Hepatocyte (in vitro differentiated cells): Measurements from ENCODE around the gene DNAAF1. TPM values are rescaled to one million over a fixed set of nuclear protein-coding genes. Genes with fewer than 3 reads are reported as not detected.

Experiments used
- DNase-seq: peaks from one replicate; pipeline ENCODE4 v3.0.0-alpha.2; 2016; ENCODE audit warnings: low spot score
- H2AFZ ChIP-seq: fragments of 200-600 bp; sonication (generic); 2 replicates; pipeline ENCODE4 v1.6.0; 2016; ENCODE audit warnings: antibody characterized with exemption, mild to moderate bottlenecking
- H3K27ac ChIP-seq: fragments of 200-600 bp; sonication (generic); 2 replicates; pipeline ENCODE4 v1.5.1; 2016; ENCODE audit warnings: mild to moderate bottlenecking
- H3K27me3 ChIP-seq: fragments of 200-600 bp; sonication (generic); 2 replicates; pipeline ENCODE4 v1.6.1; 2016
- H3K36me3 ChIP-seq: fragments of 200-600 bp; sonication (generic); replicated peaks from 2 replicates; pipeline ENCODE4 v1.5.1; 2016; ENCODE audit warnings: low read depth; ENCODE audit not compliant: insufficient read depth
- H3K4me1 ChIP-seq: fragments of 200-600 bp; sonication (generic); 2 replicates; pipeline ENCODE4 v1.5.1; 2016; ENCODE audit warnings: mild to moderate bottlenecking, moderate library complexity; ENCODE audit not compliant: insufficient read depth
- H3K4me2 ChIP-seq: fragments of 200-600 bp; sonication (generic); 2 replicates; pipeline ENCODE4 v1.6.0; 2016
- H3K4me3 ChIP-seq: fragments of 200-600 bp; sonication (generic); 2 replicates; pipeline ENCODE4 v1.5.1; 2016; ENCODE audit warnings: mild to moderate bottlenecking
- H3K79me2 ChIP-seq: fragments of 200-600 bp; sonication (generic); 2 replicates; pipeline ENCODE4 v1.6.0; 2017; ENCODE audit warnings: mild to moderate bottlenecking
- H3K9me2 ChIP-seq: fragments of 200-600 bp; sonication (generic); replicated peaks from 2 replicates; pipeline ENCODE4 v1.6.0; 2017; ENCODE audit warnings: mild to moderate bottlenecking; ENCODE audit not compliant: insufficient read depth
- H3K9me3 ChIP-seq: fragments of 200-600 bp; sonication (generic); 2 replicates; pipeline ENCODE4 v1.5.1; 2016; ENCODE audit warnings: low read depth, mild to moderate bottlenecking
- H4K20me1 ChIP-seq: fragments of 200-600 bp; sonication (generic); 2 replicates; pipeline ENCODE4 v1.6.0; 2016; ENCODE audit warnings: mild to moderate bottlenecking; ENCODE audit not compliant: insufficient read depth, poor library complexity, severe bottlenecking
- EZH2 ChIP-seq: fragments of 200-600 bp; sonication (generic); IDR thresholded peaks from 2 replicates; pipeline ENCODE4 v1.6.1; 2016; ENCODE audit warnings: antibody characterized with exemption, mild to moderate bottlenecking, borderline replicate concordance
- EZH2phosphoT487 ChIP-seq: fragments of 200-600 bp; sonication (generic); IDR thresholded peaks from one replicate; pipeline ENCODE4 v1.6.1; 2018; ENCODE audit warnings: antibody characterized with exemption, mild to moderate bottlenecking, low read depth, moderate library complexity; ENCODE audit not compliant: unreplicated experiment, severe bottlenecking
- WGBS: methylation state at CpG from one replicate; pipeline ENCODE4 v1.1.6; 2016; ENCODE audit warnings: low lambda C conversion rate; ENCODE audit errors: missing lambda C conversion rate; 5-methylcytosine and 5-hydroxymethylcytosine counted together
- polyA plus RNA-seq: library from polyadenylated mRNA; unstranded; fragments of >200 nt; fragmentation: Nextera tagmentation; extraction: Ambion mirVana; gene quantifications from 2 replicates; pipeline ENCODE4 v1.2.1, GENCODE V29; 2016
- total RNA-seq: library from RNA; depleted of rRNA; stranded (reverse); fragments of >200 nt; gene quantifications from 2 replicates; pipeline ENCODE4 v1.2.3, GENCODE V29; 2014
- TF ChIP-seq, protein P1 (sequence below): fragments of 200-600 bp; sonication (generic); IDR thresholded peaks from 2 replicates; pipeline ENCODE4 v1.5.1; 2016; ENCODE audit warnings: antibody characterized with exemption, mild to moderate bottlenecking; ENCODE audit not compliant: poor library complexity

The DNAAF1 gene
- total and polyA plus RNA-seq, 2 experiments from 2014 or later, result 0.13 to 0.31 TPM

DNA sequence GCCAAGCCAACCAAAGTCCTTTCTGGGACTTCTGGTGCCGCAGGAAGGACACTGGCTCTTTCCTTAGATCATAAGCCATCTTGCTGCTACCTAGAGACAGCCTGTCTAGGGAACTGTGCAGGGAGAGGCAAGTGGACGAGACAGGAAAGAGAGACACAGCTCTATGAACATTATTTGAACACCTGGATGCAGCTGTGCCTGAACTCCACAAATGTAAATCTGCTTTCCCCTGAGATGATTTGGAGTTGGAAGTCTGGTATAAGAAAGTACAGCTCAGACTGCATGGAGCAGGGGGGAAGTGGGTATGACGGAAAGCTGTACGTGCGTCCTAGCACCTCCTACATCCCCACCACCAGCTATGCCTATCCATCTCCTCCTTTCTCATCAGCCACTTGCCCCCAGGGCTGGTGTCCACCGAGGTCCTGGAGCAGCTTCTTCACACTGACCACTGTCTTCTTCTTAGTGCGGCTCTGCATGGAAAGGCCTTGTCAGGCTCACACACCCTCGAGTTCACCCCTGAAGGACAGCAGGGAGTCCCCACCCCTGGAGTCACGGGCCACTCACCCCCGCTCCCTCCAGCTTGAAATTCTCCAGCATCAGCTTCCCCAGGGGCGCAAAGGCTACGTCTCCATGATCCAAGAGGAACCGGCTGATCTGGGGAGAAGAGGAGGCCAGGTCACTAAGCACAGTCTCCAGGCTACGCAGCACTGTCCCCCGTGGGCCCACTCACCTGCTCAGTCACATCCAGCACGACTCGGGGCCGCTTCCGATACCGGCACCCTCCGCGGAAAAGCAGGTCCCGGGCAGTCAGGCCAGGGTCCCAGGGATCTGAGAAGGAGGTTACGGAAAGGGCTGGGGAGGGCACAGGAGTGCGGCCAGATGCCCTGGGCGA, 37.8 kb downstream of the DNAAF1 start:
- H4K20me1 ChIP-seq, result no peaks in the 10 kb centered on the region
- no peak overlapping the region for H3K4me3 ChIP-seq
- H3K9me2 ChIP-seq, result no peaks in the 10 kb centered on the region
- H3K27me3 ChIP-seq, result no peaks in the 10 kb centered on the region
- peaks cover 27% of the 10 kb centered on the region for H3K79me2 ChIP-seq
- WGBS, result 98% methylated on average over 25 of the region's 26 CpGs
- no peak overlapping the region for H2AFZ ChIP-seq
- no peak overlapping the region for H3K27ac ChIP-seq
- TF ChIP-seq EZH2phosphoT487, result no peak
- TF ChIP-seq, protein P1, sequence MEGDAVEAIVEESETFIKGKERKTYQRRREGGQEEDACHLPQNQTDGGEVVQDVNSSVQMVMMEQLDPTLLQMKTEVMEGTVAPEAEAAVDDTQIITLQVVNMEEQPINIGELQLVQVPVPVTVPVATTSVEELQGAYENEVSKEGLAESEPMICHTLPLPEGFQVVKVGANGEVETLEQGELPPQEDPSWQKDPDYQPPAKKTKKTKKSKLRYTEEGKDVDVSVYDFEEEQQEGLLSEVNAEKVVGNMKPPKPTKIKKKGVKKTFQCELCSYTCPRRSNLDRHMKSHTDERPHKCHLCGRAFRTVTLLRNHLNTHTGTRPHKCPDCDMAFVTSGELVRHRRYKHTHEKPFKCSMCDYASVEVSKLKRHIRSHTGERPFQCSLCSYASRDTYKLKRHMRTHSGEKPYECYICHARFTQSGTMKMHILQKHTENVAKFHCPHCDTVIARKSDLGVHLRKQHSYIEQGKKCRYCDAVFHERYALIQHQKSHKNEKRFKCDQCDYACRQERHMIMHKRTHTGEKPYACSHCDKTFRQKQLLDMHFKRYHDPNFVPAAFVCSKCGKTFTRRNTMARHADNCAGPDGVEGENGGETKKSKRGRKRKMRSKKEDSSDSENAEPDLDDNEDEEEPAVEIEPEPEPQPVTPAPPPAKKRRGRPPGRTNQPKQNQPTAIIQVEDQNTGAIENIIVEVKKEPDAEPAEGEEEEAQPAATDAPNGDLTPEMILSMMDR, result no peak
- no peak for TF ChIP-seq EZH2
- H3K36me3 ChIP-seq, result no peaks in the 10 kb centered on the region
- DNase-seq, result no peak
- no peaks in the 10 kb centered on the region for H3K9me3 ChIP-seq
- no peak overlapping the region for H3K4me2 ChIP-seq
- H3K4me1 ChIP-seq, result peaks cover 3% of the 10 kb centered on the region

DNA sequence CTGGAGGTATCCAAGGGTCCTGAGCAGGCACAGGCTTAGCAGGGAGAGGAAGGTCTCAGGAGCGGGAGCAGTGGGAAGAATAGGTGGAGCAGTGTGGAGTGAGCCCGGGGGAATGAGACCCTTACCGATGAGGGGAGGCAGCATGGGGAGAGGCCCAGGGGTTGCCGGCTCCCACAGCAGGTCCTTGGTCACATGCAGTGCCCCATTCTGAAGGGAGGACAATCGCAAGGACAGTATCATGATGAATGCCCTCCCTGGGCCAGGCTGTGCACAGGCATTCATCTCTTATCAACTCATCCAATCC, 38.4 kb downstream of the DNAAF1 start:
- TF ChIP-seq EZH2phosphoT487 (no peak), EZH2 (no peak)
- TF ChIP-seq, protein P1, result no peak
- Histone ChIP-seq H3K79me2 (peaks cover 27% of the 10 kb centered on the region), H3K4me1 (peaks cover 3% of the 10 kb centered on the region), H3K36me3 (no peaks in the 10 kb centered on the region), H4K20me1 (no peaks in the 10 kb centered on the region), H3K9me3 (no peaks in the 10 kb centered on the region), H3K27ac (no peak overlapping the region), H3K9me2 (no peaks in the 10 kb centered on the region), H3K4me2 (no peak overlapping the region), H3K27me3 (no peaks in the 10 kb centered on the region), H2AFZ (no peak overlapping the region), H3K4me3 (no peak overlapping the region)
- DNase-seq, result no peak
- WGBS, result 100% methylated on average over 3 of the region's 5 CpGs

DNA sequence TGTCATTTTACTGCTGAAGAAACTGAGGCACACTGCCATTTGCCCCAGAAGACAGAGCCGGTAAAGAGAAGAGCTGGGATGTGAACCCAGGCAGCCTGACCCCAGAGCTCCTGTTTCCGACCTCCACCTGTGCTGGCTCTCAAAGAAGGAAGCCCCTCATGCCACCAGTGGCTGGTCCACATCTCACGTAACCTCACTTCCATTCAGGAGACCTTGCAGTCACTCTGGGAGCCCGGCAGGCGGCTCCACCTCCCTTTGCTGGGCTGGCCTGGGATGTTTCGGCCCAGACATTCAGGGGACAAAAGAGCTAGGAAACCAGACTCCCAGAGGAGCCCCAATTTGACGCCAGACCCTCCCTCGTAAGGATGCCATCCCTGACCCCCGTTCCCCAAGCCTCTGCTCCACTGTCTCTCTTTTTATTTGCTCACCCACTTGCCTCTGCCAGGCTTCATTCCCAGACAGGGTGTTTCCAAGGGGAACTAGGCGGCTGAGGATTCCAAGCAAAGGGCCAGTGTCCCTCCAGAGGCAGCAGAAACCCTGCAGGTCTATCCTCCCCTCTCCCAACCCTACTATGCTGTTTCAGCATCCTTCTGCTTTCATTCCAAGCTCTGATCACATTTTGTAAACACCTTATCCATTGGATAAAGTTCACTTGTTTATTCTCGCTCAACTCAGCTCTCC, 38.9 kb downstream of the DNAAF1 start:
- H3K4me2 ChIP-seq, result no peak overlapping the region
- no peak for TF ChIP-seq EZH2phosphoT487
- TF ChIP-seq, protein P1, result no peak
- no peak for TF ChIP-seq EZH2
- H3K27ac ChIP-seq, result no peak overlapping the region
- peaks cover 27% of the 10 kb centered on the region for H3K79me2 ChIP-seq
- H3K9me2 ChIP-seq, result no peaks in the 10 kb centered on the region
- no peak for DNase-seq
- no peak overlapping the region for H2AFZ ChIP-seq
- no peaks in the 10 kb centered on the region for H3K9me3 ChIP-seq
- H4K20me1 ChIP-seq, result no peaks in the 10 kb centered on the region
- 95% methylated on average over 11 of the region's 11 CpGs for WGBS
- no peaks in the 10 kb centered on the region for H3K27me3 ChIP-seq
- H3K4me1 ChIP-seq, result peaks cover 3% of the 10 kb centered on the region
- no peaks in the 10 kb centered on the region for H3K36me3 ChIP-seq
- H3K4me3 ChIP-seq, result no peak overlapping the region
